Measurements from ENCODE around the gene HEPN1.

The HEPN1 gene

DNA sequence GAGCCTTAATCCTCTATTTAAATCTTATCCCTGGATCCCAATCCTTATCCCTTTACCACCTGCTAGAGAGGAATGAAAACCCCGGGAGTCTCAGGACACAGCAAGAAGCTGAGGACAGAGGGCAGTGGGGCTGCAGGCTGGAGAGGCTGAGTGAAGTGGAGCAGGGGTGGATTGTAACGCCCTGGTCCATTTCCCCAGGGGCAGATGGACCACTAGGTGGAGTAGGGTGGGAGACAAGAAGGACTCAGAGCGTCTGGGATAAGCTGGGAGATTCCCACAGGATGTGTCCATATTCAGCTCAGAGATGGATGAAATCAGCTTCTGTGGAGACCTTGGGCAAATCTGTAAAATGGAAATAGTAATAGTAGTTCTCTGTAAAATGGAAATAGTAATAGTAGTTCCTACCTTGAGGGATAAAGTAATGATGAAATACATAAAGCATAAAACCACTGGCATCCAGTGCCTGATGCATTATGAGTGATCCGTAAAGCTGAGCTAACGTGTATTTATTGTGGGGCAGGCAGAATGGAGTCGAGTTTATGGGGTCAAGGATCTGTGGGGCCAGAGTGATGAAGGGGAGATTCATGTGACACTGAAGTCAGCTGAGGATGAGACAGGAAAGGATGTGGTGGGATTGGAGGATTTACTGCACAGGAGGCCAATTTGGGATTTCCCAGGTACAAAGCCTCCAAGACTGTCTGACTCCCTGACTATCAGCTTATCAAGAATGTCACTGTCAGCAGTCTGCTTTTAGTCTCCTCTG is 19.5 kb upstream of the HEPN1 start:
- no peak for DNase-seq (ENCODE audit: low read depth)

DNA sequence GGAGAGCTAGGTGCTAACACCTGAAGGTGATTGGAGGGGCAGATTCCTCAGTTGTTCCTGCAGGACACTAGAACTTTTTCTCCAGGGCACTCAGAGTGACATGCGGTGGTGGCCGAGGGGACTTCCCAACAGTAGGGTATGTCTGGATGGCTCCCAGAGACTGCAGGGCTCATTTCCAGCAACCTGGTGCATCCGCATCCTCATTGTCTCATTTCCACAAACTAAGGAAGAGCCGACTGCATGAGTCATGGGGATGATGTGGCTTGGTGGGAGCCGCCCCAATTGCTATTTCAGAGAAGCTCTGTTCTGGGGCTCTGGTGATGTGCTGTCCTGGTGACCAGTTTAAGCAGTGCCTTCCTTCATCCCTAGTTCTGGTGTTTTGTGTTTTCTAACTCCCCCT is 18.6 kb upstream of the HEPN1 start:
- DNase-seq (ENCODE audit: low read depth): no peak

DNA sequence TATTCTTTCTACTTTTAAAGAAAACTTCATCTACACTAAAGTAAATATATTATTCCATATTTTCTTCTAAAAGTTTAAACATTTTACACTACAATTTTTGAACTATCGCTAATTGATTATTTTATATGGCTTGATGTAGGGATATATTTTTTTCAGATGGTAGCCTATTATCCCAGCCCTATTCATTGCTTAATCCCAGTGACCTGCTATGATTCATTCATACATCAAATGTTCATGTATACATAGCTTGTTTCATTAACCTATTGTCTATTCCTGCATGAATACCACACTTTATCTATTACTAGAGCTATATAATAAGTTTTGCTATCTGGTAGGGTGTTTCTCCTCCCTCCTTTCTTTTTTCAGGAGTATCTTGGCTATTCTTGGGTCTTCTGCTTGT is 16.4 kb upstream of the HEPN1 start:
- DNase-seq (ENCODE audit: low read depth): no peak

DNA sequence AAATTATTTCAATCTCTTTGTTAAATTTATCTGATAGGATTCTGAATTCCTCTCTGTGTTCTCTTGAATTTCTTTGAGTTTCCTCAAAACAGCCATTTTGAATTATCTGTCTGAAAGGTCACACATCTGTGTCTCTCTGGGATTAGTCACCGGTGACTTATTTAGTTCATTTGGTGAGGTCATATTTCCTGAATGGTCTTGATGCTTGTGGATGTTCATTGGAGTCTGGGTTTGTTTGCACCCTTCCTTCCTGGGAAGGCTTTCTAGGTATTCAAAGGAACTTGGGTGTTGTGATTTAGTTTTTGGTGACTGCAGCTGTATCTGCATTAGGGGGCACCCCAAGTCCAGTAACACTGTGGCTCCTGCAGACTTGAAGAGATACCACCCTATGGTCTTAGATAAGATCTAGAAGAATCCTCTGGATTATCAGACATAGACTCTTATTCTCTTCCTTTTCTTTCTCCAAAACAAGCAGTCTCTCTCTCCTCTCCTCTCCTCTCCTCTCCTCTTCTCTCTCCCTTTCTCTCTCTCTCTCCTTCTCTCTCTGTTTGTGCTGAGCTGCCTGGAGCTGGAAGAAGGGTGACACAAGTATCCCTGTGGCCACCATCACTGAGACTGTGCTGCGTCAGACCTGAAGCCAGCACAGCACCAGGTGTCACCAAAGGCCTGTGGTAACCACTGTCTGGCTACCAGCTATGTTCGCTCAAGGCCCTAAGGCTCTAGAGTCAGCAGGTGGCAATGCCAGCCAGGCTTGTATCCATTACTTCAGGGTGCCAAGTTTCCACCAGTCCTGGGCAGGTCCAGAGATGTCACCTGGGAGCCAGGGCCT is 3.3 kb upstream of the HEPN1 start:
- DNase-seq (ENCODE audit: low read depth): no peak

DNA sequence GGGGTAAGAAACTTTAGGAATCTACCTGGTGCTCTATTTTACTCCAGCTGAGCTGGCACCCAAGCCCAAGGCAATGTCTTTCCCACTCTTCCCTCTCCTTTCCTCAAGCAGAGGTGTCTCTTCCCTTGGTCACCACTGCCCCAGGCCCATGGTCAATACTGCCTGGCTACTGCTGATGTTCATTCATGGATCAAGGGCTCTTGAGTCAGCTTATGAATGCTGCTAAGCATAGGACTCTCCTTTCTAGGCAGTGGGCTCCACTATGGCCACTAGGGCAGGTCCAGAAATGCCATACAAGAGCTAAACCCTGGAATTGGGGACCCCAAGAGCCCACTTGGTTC is 2.7 kb upstream of the HEPN1 start:
- no peak for DNase-seq (ENCODE audit: low read depth)

DNA sequence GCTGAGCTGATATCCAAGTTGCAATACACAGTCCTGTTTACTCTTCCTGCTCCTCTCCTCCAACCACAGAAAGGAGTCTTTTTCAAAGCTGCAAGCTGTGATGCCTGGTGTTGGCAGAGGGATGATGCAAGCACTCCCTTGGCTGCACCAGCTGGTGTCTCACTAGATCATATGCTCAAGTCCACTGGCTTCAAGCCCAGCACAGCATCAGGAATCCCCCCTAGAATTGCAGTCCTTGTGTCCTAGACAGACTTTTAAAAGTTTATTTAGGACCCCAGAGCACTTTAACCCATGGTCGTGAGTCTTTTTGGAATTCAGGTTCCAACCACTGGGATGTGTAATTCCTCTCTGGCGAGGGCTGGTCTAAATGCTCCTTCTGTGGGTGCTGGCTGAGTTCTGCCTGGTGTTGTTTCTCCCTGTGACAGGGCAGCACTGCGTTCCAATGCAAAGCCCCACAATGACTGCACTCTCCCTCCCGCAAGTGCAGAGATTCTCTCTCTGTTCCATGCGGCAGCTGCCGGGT is 1.9 kb upstream of the HEPN1 start:
- no peak for DNase-seq (ENCODE audit: low read depth)

DNA sequence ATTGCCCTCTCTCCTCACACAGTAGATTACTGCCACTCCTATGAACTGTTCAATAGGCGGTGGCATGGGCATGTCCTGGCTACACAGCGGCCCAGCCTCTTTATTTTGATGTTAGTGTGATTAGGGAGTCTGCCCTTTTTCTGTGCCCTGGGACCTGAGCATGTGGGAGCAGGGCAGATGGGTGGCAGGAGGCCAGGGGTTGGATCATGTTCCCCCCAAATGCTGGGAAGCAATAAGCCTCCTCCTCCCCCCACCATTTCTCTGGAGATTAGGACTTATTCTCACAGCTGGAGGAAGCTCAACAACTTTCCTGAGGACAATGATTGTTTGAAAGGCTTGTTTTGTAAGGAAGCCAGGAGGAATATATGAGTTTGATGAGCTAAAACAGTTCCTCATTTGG is 848 bp downstream of the HEPN1 start:
- no peak for DNase-seq (ENCODE audit: low read depth)

DNA sequence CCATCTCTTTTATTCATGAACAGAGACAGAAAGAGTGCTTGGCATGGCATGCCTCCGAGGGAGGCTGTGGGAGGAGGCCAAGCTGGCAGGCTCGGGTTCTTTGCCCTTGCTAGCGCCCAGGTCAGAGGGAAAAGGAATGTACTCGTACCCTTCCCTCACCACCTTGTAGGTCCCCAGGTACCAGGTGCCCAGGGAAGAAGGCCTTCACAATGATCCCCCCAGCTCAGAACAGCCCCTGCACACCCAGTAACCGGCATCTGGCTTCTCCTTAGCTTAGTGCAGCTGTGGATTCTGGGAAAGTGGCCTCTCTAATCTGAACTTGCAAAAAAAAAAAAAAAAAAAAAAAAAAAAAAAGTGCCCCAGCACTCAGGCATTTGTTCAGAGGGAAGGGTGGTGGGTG is 1.3 kb downstream of the HEPN1 start:
- DNase-seq (ENCODE audit: low read depth): no peak

DNA sequence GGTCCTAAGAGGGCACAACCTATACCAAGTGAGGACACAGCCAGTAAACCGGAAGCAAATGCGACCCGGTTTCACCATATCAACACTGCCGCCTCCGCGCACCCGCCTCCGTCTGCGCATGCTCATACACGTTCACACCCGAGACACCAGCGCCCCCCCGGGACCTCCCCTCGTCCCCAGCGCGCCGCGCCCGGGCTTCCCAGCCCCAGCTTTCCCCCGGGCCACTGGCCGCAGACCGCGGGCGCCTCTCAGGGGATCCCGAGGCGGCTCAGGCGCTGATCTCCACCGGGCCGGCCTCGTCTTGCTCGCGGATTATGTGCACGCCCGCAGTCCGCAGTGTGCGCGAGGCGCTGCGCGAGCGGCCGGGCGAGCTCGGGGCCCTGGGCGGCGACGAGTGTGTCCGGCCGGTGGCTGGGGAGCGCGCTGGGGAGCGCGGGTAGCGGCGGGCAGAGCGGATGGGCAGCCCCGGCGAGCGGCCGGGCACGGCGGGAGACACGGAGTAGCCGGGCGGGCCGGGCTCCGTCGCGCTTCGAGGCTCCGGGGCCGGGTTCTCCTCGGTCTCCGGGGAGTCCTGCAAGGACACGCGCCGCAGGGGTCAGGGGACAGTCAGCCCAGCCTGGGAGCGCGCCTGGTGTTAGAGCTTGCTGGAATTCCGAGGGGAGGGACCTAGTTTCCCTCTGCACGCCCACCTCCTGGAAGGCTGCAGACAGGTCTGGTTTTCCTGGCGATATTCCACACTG is 2.0 kb downstream of the HEPN1 start:
- DNase-seq (ENCODE audit: low read depth): peak; percentile 76

DNA sequence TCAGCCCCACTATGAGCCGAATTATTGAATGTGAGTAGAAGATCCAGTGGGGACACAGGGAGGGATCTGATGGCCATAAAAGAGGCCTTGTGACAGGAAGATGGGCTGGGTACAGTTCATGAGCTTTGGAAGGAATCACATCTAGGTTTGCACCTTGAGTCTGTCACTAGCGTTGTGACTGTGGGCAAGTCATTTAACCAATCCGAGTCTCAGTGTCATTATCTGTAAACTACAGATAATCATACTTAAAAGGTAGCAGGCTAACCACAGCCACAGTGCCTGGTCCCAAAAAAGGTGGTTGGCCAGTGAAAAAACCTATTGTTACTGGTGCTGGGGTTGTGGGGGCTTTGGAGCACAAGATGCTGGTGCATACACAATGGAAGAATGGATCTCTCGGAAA is 3.8 kb downstream of the HEPN1 start:
- DNase-seq (ENCODE audit: low read depth): no peak

DNA sequence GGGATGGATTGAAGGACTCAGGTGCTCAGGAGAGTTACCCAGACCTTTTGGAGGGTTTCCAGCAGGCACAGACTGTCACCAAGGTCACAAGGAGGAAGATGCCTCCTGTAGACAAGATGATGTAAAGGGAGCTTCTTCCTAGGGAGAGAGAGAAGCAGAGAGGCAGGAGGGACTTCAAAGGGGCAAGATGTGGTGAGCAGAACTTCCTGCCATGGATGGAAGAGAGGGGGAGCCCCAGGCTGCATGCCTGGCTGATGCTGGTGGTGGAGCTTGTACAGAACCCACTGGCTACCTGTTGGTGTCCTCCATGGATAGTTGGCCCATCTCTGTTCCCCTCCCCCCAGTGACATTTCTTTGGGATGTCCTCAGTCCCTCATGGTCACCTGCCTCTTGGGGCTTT is 4.2 kb downstream of the HEPN1 start:
- DNase-seq (ENCODE audit: low read depth): no peak

DNA sequence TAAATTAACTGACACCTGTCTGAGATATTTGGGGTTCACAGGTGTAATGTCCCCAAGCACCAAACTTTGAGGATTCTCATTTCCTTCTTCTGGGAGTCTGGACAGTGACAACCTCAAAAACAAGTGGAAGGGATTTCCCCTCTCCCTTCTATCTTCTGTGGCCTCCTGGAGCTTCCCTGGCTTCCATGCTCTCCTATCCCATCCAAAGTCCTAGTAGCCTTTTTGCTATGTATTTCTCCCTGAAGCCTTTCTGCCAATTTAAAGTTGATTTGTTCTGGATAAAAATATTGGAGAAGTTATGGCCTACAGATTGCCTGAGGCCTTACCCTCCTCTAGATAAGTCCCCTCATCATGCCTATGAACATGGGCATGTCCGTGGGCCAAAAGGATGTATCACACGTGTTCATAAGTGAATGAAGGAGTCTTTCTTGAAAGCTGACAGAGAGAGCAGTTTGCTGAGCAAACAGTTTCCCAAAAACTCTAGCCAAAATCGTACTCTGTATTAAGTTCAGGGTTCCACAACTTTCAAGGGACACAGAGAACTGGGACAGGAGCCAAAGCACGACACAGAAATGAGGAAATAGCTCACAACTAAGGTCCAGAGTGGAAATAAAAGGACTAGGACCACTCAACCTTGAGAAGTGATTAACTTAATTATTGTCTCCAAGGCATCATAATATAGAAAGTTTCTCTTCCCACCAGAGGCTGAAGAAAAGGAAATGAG is 10.1 kb downstream of the HEPN1 start:
- DNase-seq (ENCODE audit: low read depth): no peak

DNA sequence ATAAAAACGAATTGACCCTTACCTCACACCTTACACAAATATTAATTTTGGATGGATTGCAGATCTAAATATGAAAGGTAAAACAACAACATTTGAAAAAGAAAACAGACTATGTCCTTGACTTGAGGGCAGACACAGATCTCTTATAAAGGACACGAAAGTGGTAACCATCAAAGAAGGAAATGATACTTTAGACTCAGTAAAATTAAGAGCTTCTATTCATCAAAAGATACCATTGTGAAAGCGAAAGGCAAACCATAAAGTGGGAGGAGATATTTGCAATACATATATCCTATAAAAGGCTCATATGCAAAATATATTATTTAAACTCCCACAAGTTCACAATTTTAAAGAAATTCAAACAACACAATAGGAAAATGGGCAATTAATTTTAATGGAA is 11.7 kb downstream of the HEPN1 start:
- DNase-seq (ENCODE audit: low read depth): no peak

DNA sequence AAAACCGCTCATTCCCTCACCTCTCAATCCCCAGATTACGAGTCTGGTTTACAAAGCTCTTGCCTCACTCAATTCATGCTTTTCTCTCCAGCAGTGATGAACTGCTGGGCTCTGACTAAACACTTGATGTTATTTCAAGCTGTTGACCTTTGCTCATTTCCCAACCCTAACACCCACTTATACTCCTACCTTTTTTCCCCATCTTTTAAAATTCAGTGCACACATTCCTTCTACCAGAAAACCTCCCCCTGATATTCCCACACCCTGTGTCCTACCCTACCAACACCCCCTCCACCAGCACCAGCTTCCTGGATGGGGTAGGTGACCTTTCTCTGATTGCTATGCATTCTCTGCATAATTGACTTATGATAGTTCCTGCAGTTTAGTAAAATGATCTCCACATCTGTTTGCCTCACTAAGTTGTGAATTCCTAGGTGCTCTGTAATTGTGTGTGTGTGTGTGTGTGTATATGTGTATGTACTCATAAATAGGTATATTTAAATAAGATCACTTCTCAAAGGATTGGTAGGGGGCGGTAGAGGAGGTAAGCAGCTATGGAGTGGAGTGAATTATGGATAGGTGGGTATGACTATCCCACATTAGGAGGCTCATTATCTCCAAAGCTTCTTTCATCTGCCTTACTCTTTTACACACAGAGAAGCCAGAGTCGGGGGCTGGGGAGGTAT is 16.0 kb downstream of the HEPN1 start:
- no peak for DNase-seq (ENCODE audit: low read depth)

DNA sequence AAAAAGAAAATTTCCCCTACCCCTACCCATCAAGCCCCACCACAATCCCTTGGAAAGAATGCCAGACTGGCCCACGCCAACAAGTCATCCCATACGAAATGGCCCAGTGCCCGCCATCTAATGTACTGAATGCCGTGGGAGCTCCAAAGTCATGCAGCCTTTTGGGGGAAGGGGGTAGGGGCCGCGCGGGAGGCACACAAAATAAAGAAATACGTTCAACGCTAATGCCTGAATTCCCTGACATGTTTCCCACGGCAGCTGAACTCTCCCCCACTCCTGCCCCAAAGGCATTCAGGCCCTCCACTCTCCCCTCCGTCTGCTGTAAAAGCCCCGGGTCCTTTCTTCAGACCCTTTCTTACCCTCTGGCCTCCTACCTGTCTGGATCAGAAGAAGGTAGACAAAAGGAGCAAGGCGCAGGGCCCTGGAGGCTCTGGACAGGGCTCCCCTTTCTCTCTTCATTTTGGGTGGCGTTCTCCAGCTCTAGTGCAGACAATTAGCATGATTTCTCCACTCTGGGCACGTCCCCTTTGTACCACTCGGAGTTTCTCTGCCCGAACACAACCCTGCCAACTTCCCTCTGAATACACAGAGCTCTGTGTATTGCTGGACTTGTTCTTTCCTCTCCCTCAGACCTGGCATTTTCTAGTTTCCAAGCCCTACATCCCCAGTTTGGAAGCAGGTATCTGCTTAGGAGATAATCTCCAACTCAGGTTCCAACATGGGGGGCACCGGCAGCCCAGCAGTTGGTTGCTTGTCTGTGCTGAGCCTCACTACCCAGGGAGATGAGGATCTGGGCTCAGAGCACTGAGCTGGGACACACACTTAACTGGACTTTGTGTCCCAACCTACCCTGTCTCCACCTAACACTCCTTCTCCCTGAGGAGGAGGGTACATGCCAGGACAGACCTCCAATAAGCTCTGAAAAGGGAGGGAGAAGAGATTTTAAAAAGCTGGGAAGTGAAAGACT is 16.8 kb downstream of the HEPN1 start, which contains the start of gene HEPACAM:
Gene HEPACAM, minus strand, starts transcription at position 500 of the 967 bp plus-strand sequence. Its CDS starts 41 bp downstream, at position 459.
- DNase-seq (ENCODE audit: low read depth): no peak

DNA sequence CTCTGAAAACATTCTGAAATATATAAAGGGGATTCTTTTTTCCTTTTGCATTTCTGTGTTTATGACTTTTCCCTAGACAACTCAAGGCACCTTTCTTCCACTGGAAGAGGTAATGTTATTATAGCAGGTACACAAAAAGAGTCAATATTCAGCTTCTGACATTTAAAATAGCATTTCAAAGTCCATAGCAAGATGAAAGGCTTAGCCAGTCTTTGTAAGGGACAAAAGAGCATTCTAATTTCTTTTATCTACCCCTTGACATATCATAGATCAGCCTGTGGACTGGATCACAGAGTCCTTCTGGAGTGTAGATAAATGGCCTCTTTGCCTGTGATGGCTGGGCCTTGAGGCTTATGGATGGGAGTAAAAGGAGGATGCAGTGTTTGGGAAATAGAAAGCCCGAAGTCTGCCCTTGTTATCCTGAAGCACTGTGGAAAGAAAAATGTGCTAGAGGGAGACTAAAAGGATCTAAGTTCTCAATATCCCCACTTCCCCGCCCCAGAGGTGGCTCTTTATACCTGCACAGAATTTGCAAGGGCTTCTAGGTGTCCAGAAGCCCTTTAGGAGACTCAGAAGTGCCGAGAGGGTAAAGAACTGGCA is 18.4 kb downstream of the HEPN1 start:
- DNase-seq (ENCODE audit: low read depth): no peak

DNA sequence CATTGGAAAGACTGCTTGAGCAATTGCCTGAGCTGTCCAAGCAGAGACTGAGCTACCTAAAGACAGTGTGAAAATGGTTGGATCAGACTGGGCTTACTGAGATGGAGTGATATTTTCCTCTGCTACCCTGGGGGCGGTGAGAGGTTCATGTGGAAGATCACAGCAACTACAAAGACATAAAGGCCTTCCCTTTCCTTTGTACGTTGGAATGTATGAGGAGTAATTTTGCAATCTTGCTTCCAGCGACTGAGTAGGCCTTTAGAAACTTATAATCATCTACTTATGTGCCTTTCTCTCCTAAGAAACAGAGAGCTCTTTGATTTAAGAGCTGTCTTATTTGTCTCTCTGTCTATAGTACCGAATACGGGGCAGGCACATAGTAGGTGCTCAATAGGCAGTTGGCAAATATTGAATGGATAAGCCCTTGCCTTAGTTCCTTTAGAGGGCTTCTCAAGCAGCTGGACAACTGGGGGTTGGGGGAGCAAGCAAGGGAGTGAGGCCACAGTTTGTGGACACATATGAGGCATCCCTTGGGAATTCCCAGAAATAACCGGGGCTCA is 19.2 kb downstream of the HEPN1 start:
- no peak for DNase-seq (ENCODE audit: low read depth)

DNA sequence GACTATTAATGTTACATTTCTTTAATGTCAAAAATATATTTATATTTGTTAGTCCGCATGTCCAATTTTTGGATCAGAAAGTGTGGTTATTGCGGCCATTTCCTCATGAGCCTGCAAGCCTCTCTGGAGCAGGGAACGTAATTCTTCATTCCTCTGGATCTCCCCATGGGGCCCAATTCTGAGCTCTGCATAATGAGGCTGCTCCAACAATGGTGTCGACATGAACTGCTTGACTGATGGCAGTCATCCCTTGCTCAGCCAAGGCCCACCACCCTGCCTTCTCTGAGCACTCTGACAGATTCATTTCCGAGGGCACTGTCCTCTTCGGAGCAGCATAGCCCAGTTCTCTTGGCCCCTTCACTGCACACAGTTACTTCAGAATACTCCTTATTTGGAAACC is 19.9 kb downstream of the HEPN1 start:
- DNase-seq (ENCODE audit: low read depth): no peak

DNA sequence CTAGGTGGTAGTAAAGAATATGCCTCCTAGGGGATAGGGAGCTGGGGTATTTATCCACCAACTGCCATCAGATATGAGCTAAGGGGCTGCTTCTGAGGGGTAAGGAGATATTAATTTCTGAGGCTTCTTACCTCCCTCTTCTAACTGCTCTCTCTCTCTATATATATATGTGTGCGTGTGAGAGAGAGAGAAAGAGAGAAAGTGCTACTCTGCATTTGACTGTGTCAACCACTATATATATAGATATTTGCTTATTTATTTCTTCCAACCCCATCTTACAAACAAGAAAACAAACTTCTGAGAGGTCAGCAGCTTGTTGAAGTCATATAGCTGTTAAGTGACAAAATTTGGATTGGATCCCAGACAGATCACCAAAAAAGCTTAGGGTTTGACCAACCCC is 22.7 kb downstream of the HEPN1 start:
- no peak for DNase-seq (ENCODE audit: low read depth)
